ENCODE data around the gene GUCD1.
A peak's percentile ranks its signal among the peaks of the same experiment; 100 is the strongest.

GUCD1 gene

DNA sequence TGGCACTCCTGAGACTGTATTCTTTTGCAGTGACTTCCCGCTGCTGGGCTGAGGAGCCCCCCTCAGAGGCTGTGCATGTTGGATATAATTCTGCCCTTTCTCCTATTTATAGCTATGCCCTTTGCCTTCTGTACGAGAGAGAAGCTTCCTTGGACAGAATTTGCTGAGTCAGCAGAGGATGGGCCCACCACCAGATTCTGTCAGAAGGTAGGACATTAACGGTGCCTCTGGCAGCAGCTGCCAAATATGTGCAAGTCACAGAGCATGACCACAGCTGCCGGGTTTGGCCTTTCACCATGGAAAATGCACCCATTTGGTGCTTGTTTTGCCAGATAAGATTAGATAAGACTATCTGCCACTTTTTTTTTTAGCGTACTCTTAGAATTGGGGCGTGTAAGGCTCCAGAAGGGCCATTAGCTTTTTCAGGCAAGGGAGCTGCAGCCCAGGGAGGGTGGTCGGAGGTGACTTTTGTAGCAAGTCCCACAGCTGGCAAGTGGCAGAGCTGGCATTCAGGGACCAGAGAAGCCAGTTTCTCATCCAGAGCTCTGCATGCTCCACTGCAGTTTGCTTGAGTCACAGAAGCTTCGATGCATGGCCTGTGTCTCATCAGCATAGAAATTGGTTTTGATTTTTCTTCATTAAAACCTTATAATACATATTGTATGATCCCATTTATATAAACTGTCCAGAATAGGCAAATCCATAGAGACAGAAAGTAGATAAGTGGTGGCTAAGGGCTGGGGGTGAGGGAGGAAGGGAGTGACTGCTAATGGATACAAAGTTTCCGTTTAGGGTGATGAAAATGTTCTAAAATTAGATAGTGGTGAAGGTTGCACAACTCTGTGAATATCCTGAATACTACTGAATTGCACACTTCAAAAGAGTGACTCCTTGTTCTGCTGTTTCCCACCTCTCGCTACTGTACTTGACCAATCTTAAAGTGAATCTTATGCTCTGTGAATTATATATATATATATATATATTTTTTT is 44.0 kb downstream of the GUCD1 start:
- intact Hi-C loops (cut with DNase I): no loop called here
- peak in 1 of 10 donors; percentile 20 for DNase-seq

DNA sequence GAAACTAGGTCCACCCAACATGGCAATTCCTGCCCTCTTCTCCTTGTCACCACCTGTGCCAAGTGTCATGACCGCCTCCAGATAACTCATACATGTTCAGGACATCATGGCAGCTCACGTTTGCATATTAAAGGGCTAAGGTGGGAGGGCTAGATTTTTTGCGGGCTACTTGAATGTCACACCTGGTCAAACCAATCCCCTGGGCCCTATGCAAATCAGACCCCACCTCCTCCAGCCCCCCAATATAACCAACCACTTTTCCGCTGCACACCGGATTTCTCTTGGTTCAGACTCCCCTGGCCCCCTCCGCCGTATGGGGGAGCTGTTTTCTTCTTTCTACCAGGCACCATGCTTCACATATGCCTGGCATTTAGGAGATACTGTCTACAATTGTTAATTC is 47.2 kb downstream of the GUCD1 start:
- intact Hi-C loops (cut with DNase I): no loop called here
- DNase-seq: no peak

DNA sequence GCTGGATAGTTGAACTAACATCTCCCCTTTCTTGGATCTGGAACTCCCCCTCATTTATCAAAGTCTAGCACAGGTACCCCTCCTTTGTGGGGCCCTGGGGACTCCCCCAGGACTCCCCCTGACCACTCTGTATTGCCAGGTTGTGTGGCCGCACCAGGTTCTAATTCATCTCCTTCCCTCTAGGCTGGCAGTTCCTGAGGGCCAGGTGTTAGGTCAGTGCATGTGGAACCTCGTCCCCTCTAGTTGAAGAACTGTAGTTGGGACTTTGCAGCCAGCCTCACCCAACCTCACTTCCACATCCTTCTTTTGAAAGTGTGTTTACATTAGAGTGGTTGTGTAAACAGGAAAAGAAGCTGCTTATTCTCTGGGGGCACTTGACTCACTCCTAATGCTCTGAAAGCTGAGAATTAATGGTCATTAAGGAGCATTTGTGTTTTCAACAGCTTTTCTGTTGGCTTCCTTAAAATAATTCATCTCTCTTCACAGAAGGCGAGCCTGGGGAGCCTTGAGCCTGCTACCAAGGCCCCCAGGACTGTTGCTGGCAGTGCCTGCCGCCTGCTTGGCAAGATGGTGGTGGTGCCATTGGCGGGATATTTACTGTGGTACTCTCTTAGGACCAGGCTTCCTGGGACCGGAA is 48.0 kb downstream of the GUCD1 start:
- intact Hi-C loops (cut with DNase I): no loop called here

DNA sequence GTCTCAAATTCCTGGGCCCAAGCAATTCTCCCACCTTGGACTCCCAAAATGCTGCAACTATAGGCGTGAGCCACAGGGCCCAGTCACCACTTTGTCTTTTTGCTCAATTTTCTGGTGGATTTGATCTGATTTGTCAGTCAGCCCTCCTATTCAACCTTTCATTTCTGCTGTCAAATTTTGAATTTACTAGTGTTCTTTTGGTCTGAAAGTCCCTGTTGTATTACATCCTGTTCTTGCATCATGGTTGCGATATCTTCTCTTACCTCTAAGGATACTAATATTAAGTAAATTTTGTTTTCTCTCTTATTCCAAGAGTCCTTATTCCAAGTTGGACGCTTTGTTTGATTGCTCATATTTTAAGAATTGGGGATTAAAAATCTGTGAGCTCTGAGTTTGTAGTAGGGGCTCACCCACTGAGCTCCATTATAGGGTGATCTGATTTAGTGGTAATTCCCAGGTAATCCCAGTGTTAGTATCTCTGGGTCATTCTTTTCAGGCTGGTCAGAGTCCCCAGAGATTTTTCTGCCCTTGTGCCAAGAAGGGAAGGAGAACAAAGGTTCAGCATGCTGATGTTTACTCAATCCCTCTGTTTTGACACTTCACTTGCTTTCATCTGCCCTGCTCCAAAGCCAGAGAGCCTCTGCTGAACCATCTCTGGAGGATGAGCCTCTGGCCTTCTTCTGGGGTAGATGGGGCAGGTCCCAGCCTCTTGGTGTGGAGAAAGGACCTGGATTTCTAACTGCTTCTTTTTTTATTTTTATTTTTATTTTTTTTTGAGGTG is 49.8 kb downstream of the GUCD1 start:
- intact Hi-C loops (cut with DNase I): no loop called here
- DNase-seq: no peak

More for the DNA sequence above, 48.0 kb downstream of the GUCD1 start:
- DNase-seq: no peak

DNA sequence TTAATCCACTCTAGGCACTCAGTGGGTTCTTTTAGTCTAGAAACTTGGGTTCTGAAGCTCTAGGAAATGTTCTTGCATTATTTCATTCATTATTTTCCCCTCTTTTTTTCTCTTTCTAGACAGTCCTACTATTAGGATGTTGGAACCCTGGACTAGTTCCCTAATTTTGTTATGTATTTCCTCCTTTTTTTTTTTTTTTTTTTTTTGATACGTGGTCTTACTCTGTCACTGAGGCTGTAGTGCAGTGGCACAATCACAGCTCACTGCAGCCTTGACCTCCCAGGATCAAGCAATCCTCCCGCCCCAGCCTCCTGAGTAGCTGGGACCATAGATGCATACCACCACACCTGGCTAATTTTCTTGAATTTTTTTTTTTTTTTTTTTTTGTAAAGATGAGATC is 50.4 kb downstream of the GUCD1 start:
- intact Hi-C loops (cut with DNase I): no loop called here
- DNase-seq: no peak

DNA sequence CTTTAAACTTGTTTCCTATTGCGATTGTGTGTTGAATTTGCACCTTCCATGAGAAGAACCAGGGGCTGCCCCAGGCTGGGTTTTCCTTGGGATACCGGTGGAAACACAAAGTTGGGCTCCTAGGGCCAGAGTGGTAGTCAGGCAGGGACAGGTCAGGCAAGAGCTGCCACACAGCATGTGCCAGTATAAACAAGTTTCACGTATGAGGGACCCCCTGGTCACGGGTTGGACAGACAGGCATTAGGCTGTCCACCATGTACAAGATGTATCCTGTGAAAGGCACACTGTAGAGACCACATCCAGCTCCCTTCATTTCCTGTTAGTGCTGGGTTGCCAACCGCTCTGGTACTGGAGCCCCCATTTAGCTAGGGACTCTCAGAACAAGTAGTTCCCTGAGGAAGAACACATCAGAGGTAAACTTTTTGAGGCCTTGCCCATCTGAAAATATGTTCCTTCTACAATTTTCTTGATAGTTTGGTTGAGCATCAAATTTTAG is 51.0 kb downstream of the GUCD1 start:
- no peak for DNase-seq
- intact Hi-C loops (cut with DNase I): no loop called here

DNA sequence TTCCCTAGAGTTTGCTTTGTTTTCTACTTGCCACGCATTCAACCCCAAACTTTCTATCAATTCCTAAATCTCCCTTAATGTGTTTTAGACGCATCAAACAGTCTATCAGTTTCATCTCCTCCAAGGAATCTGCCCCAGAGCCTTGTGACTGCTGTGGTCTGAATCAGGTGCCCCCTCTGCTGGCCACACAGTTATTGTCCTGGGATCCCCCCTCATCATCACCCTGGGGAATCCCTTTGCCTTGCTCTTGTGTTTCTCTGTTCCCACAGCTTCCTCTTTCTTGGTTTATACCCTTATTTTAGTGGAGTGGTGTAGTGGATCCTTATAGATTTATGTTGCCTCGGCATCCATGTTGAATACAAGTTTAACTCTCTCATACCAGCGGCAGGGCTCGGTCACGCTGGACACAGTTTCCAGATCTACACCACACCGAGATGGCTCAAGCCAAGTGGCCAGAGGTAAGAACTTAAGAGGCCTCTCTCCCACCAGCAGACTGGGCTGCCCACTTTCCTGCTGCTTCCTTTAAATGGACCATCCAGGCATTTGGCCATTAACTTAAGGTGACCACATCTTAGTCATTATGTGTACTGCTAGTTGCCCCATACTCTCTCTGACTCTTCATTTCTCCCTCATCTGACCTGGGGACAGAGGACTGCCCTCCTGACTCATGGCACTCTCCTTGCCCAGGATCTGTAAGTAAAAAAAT is 51.6 kb downstream of the GUCD1 start:
- intact Hi-C loops (cut with DNase I): no loop called here
- peak in 3 of 10 donors; percentile 34 to 48 (median 39) for DNase-seq

DNA sequence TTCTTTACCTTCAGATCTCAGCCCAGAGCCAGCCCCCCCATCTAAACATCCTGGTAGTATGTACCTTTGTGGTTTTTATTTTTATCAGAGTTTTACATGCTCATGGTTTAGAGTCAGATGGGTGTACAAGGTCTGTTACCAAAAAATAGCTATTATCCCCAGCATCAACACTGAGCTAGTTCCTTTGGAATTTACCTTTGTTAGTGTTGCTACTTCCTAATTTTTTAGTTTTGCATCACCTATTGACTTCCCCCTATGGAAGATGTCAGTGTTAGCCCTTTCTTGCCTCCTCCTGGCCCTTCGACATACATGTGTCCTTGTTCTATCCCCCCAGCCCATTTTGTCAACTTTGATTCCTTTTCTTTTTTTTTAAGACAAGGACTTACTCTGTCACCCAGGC is 52.4 kb downstream of the GUCD1 start:
- intact Hi-C loops (cut with DNase I): no loop called here
- DNase-seq: no peak

- intact Hi-C loops (cut with DNase I): no loop called here
- DNase-seq: no peak
Measured at GRCh38 chr22:24502034-24502433, 52.9 kb downstream of the GUCD1 start.

DNA sequence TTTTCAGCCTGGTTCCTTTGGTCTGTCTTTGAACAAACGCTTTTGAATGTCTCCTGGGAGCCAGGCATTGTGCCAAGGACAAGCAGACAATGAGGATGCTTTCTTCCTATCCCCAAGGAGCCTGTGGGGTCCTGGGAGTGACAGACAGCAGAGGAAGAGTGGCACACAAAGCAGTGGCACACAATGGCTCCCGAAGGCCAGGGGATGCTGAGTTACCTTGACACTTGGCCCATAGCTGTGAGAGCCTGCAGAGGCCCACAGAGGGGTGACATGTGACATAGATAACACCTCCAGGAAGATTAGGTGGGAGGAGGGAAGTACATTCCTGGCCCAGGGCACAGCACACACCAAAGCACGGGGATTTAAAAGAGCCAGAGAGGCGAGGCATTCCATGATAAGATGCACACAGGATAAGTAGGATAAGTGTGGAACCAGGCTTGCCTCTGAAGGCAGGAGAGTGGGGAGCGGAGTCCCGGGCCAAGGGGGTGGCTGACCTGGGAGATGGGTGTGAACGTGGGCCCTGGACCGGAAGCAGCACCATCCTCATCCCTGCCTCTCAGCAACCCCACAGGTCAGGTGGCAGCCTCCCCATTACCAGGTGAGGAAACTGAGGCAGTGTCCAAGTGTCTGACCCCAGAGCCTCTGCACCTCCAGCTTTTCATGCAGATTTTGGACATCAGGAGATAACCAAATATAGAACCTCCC is 53.5 kb downstream of the GUCD1 start:
- no peak for DNase-seq
- intact Hi-C loops (cut with DNase I): no loop called here

- DNase-seq: no peak
- intact Hi-C loops (cut with DNase I): no loop called here
Measured at GRCh38 chr22:24500277-24500820, 54.6 kb downstream of the GUCD1 start.

- DNase-seq: no peak
- intact Hi-C loops (cut with DNase I): no loop called here
Measured at GRCh38 chr22:24499706-24500276, 55.1 kb downstream of the GUCD1 start.

GRCh38 chr22:24498824-24499223 is 56.1 kb downstream of the GUCD1 start:
- intact Hi-C loops (cut with DNase I): no loop called here
- DNase-seq: no peak

- DNase-seq: no peak
- intact Hi-C loops (cut with DNase I): no loop called here
Measured at GRCh38 chr22:24497841-24498258, 57.1 kb downstream of the GUCD1 start.

- no peak for DNase-seq
- intact Hi-C loops (cut with DNase I): no loop called here
Measured at GRCh38 chr22:24496661-24497060, 58.3 kb downstream of the GUCD1 start.

DNA sequence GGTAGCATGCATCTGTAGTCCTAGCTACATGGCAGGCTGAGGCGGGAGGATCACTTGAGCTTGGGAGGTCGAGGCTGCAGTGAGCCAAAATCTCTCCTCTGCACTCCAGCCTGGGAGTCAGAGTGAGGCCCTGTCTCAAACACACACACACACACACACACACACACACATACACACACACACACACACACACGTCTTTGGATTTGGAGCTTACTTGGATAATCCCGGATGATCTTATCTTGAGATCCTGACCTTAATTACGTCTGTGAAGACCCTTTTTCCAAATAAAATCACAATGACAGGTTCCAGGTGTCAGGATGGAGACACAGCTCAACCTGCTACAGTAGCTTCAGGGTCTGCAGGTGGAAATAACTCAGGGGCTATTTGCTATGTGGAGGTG is 58.7 kb downstream of the GUCD1 start:
- intact Hi-C loops (cut with DNase I): no loop called here

DNA sequence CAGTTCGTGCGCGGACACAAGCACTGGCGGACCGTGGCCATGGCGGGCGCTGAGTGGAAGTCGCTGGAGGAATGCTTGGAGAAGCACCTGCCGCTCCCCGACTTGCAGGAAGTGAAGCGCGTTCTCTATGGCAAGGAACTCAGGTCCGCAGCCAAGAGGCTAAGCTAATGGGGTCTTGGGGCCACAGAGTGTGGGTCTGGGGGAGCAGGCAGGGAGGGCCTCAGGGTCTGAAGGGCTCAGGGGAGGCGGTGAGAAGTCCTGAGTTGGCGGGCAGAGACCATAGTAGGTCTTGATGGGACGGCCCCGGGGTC is 59.6 kb downstream of the GUCD1 start:
- intact Hi-C loops (cut with DNase I): no loop called here
- no peak for DNase-seq

More for the DNA sequence above, 58.7 kb downstream of the GUCD1 start:
- DNase-seq: no peak

DNA sequence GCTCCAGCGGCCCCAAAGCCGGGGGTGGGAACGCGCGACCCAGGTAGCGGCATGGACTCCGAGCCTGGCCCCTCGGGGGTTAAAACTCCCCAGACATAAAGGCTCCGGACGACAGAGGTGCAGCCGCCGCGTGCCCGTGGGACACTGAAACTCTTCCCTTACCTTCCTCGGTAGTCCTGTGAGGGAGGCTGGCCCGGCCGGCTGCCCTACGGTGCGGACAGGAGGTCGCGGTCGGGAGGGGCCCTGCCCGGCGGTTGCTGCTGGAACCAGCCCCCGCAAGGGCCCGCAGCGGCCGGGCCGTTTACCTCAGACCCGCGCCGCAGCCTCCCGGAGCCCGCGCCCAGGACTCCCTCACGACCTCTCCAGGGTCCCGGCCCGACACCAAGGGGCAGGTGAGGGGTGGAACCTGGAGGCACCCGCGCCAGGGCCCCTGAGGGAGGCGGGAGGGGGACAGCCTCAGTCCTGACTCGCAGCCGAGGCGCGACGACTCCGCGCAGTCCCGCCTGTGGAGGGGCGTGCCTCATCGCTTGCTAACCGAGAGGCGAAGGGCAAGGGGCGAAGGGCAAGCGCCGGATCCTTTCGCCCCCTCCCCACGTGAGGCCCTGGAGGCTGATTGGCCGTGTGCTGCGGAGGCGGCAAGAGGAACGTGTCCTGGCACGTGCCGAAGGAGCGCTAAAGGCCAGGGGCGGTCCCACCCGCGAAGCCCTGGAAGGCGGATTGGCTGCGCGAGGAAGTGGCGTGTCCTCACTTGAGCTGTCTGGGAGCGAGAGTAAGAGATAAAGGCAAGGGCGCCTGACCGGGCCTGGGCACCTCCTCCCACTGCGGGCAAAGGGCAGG is 60.2 kb downstream of the GUCD1 start, which contains the start of gene UPB1:
UPB1 (plus strand) TSS at position 805 of the 837 bp plus-strand sequence. CDS start 72 bp downstream, outside the sequence.
- intact Hi-C loops (cut with DNase I): no loop called here
- DNase-seq: peak in 1 of 10 donors; percentile 82
